Fibroblast of villous mesenchyme (primary cell): ENCODE measurements around the gene SERPINA6. TPM values are rescaled to one million over a fixed set of nuclear protein-coding genes. Genes with fewer than 3 reads are reported as not detected.

Source experiments
- DNase-seq: peaks from one replicate; pipeline ENCODE4 v3.0.0-alpha.2; 2010; ENCODE audit warnings: low read depth
- H3K4me3 ChIP-seq: 2 replicates; pipeline ENCODE4 v1.5.1; 2011; ENCODE audit warnings: low read depth, mild to moderate bottlenecking, low read length
- total RNA-seq: library from RNA; depleted of rRNA; stranded (reverse); fragments of >200 nt; gene quantifications from 2 replicates; pipeline ENCODE4 v1.2.3, GENCODE V29; 2012
- TF ChIP-seq, protein P1 (sequence below): IDR thresholded peaks from 2 replicates; pipeline ENCODE4 v1.5.1; 2012; ENCODE audit warnings: low read depth, mild to moderate bottlenecking, low read length; ENCODE audit not compliant: insufficient read depth

Gene SERPINA6
- total RNA-seq, 1 donor: not detected

DNA sequence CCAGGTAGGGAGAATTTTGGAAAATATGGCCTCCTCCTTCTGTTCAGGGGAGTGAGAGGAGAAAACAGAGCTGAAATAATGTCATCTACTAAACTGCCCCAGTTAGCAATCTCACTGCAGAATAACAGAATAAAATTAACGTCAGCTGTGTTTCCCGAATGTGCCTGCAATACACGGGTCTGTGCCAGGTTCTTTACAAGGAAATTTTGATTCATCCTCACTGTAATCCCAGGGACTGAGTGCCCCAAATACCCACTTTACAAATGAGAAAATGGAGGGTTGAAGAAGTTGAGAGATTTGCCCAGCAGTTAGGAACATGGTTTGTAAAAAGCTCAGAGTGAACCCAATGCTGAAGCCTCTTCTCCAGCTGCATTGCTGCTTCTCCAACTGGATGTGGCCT is 21.3 kb upstream of the SERPINA6 start:
- TF ChIP-seq, protein P1, sequence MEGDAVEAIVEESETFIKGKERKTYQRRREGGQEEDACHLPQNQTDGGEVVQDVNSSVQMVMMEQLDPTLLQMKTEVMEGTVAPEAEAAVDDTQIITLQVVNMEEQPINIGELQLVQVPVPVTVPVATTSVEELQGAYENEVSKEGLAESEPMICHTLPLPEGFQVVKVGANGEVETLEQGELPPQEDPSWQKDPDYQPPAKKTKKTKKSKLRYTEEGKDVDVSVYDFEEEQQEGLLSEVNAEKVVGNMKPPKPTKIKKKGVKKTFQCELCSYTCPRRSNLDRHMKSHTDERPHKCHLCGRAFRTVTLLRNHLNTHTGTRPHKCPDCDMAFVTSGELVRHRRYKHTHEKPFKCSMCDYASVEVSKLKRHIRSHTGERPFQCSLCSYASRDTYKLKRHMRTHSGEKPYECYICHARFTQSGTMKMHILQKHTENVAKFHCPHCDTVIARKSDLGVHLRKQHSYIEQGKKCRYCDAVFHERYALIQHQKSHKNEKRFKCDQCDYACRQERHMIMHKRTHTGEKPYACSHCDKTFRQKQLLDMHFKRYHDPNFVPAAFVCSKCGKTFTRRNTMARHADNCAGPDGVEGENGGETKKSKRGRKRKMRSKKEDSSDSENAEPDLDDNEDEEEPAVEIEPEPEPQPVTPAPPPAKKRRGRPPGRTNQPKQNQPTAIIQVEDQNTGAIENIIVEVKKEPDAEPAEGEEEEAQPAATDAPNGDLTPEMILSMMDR: no peak
- no peak for DNase-seq

DNA sequence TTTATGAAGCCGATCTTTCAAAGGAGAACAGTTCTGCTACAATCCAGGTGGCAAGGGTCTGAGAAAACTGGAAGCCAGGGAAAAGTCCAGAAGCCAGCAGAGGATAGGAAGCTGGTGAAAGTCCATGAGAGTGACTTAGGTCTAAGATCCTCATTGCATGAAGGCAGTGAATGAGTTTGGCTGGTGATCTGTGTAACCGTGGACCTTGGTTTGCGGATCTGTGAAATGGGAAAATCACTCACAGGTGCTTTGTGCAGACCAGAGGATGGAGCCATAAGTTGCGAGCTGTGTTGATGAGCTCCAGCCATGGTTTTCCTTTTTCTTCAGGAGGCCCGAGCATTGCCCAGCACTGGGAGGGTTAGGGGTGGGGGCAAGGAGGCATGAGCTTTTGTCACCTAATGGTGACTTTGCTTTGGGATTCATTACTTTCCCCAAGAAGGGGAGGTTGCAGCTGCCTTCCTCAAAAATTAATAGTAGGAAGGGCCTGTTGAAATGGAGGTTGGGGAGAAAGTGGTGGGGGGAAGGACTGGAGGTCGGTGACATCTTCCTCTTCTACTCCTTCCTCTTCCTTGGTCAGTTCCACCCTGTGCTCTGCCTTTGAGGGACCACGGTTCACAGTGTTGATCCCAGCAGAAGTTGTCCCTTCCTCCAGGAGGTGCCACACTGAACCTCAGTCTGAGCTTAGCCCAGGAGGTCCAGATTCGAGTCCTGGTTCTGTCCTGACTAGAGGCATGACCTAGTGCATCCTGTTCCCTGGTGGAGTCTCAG is 20.3 kb upstream of the SERPINA6 start:
- TF ChIP-seq, protein P1: no peak
- no peak overlapping the region for H3K4me3 ChIP-seq
- DNase-seq: no peak

More for the DNA sequence above, 21.3 kb upstream of the SERPINA6 start:
- no peak overlapping the region for H3K4me3 ChIP-seq

DNA sequence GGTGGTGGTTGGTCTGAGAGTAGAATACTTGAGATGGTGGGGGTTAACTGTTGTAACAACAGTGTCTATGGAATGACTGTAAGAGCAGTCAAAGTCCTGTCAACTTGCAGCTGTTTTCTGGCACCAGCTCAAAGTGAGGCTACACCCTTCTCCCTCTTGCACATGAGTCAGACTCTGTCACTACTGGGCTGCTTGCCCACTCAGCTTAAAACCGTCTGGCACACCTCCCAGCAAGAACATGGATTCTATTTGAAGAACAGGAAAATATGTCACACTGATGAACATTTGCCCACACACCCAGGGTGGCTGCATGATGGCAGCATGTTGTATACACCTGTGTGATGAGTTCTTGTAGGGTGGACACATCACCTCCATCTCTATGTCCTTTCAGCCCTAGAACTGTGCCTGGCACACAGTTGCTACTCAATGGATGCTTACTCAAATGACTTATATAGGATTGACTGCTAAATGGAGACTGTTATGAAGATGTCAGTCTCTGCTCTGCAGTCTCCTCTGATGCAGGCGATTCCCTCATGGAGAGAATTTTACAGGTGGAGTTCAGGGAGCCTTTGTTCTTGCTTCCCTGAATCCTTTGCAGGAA is 19.3 kb upstream of the SERPINA6 start:
- DNase-seq: peak; percentile 90
- no peak overlapping the region for H3K4me3 ChIP-seq
- TF ChIP-seq, protein P1: no peak

DNA sequence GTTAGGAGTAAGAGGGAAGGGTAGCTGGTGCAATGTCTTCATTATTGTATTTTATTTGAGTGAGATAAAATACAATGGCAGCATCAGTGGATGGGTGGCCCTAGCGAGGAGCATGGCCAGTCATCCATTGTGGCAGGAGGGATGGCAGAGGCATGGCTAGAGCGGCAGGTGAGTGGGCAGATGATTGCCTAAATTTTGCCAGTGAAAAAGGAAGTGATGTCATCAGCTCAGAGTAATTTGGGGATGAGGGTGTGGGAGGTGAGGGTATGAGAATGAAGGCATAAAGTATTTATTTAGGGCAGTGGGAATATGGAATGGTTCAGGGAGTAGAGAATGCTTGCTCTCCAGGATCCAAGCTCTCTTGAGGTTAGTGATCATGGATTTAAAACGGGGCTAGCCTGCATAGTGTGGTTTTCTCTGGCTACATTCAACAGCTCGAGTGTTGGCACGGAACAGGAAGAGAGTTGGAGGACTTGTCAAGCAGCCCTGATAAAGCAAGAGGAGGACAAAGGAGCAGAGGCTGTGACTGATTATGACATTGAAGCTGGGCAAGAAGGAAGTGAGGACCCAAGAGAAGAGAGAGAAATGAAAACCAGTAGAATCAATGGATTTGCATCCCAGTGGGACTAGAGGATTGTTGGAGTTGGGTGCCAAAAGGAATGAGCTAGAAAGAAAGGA is 18.7 kb upstream of the SERPINA6 start:
- no peak overlapping the region for H3K4me3 ChIP-seq
- TF ChIP-seq, protein P1: no peak
- DNase-seq: no peak

DNA sequence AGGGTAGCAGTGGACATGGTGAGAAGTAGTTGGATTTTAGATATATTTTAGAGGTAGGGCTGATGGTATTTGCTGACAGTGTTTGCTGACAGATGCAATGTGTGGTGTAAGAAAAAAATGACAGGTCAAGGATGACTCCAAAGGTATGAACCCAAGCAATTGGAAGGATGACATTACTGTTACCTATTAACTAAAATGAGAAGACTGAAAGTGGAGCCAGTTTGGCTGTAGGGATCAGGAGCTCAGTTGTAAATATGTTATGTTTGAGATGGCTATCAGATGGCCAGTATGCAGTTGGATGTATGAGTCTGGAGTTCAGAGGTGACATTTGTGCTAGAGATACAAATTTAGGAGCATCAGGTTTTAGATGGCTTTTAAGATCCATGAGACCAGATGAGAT is 17.4 kb upstream of the SERPINA6 start:
- TF ChIP-seq, protein P1: no peak
- no peak for DNase-seq
- H3K4me3 ChIP-seq: no peak overlapping the region

DNA sequence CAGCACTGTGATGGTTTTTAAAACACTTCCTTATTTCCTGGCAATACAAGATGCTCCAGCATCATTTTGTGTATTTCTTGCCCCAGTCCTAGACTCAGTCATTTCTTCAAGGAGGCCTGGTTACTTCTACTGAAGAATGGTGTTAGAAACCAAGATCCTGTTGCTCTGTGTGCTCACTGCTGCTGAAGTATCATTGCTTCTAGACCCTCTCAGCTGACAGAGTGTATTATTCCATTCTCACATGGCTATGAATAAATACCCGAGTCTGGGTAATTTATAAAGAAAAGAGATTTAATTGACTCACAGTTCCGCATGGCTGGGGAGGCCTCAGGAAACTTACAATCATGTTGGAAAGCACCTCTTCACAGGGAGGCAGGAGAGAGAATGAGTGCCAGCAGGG is 14.9 kb upstream of the SERPINA6 start:
- TF ChIP-seq, protein P1: no peak
- H3K4me3 ChIP-seq: no peak overlapping the region

More for the DNA sequence above, 14.9 kb upstream of the SERPINA6 start:
- DNase-seq: no peak
